CD4-positive, CD25-positive, alpha-beta regulatory T cell (primary cell): ENCODE results near the gene MUL1. TPM values are rescaled to one million over a fixed set of nuclear protein-coding genes. Genes with fewer than 3 reads are reported as not detected.
A peak's percentile ranks its signal among the peaks of the same experiment; 100 is the strongest.

Source experiments
- ATAC-seq, 2 donors: fragments of 150-1000 bp; cut with Tn5 transposase; one replicate each; pipeline ENCODE4 v1.10.0; 2021; ENCODE audit warnings: low read depth in 2 of 2, moderate number of reproducible peaks in 2 of 2, moderate library complexity in 1 of 2
- DNase-seq, 3 donors: peaks; one replicate each; pipeline versions ENCODE4 v3.0.0 to v3.0.0-alpha.2; 2012 to 2022; ENCODE audit warnings: mixed read lengths in 1 of 3
- H3K27ac ChIP-seq: one replicate; pipeline ENCODE4 v1.7.0; 2013; ENCODE audit warnings: mild to moderate bottlenecking, low read length; ENCODE audit not compliant: insufficient read depth, poor library complexity, severe bottlenecking
- H3K27me3 ChIP-seq: one replicate; pipeline ENCODE4 v1.7.0; 2013; ENCODE audit warnings: low read length; ENCODE audit not compliant: control insufficient read depth, insufficient read depth
- H3K36me3 ChIP-seq: one replicate; pipeline ENCODE4 v1.7.0; 2013; ENCODE audit warnings: mild to moderate bottlenecking, low read length, moderate library complexity; ENCODE audit not compliant: control insufficient read depth, insufficient read depth
- H3K4me1 ChIP-seq: 2 replicates; pipeline ENCODE4 v1.7.0; 2013; ENCODE audit warnings: mild to moderate bottlenecking, low read length; ENCODE audit not compliant: insufficient read depth, control insufficient read depth, poor library complexity, severe bottlenecking
- H3K4me3 ChIP-seq: one replicate; pipeline ENCODE4 v1.7.0; 2013; ENCODE audit warnings: low read depth, mild to moderate bottlenecking, low read length, moderate library complexity
- H3K9me3 ChIP-seq, 2 experiments: 1 replicate in 1 of 2; 2 replicates in 1 of 2; pipeline ENCODE4 v1.7.0; 2013; ENCODE audit warnings: low read length in 2 of 2, mild to moderate bottlenecking in 1 of 2, moderate library complexity in 1 of 2; ENCODE audit not compliant: control insufficient read depth in 2 of 2
- H3K27ac Mint-ChIP-seq, 3 donors: one replicate each; pipeline ENCODE4 v1.8.0; 2020 to 2022; ENCODE audit warnings: mild to moderate bottlenecking in 3 of 3, mixed read lengths in 3 of 3, moderate library complexity in 2 of 3
- H3K27me3 Mint-ChIP-seq: one replicate; pipeline ENCODE4 v1.8.0; 2022; ENCODE audit warnings: mild to moderate bottlenecking, mixed read lengths
- H3K36me3 Mint-ChIP-seq: one replicate; pipeline ENCODE4 v1.8.0; 2020; ENCODE audit warnings: mixed read lengths
- H3K4me1 Mint-ChIP-seq, 4 donors: one replicate each; pipeline ENCODE4 v1.8.0; 2020 to 2022; ENCODE audit warnings: mixed read lengths in 4 of 4, mild to moderate bottlenecking in 1 of 4
- H3K4me3 Mint-ChIP-seq, 4 donors: one replicate each; pipeline ENCODE4 v1.8.0; 2020 to 2022; ENCODE audit warnings: mild to moderate bottlenecking in 4 of 4, mixed read lengths in 4 of 4, moderate library complexity in 3 of 4
- H3K9me3 Mint-ChIP-seq, 7 donors: one replicate each; pipeline ENCODE4 v1.8.0; 2020 to 2022; ENCODE audit warnings: mixed read lengths in 7 of 7, mild to moderate bottlenecking in 3 of 7, moderate library complexity in 2 of 7
- polyA plus RNA-seq, 4 donors: library from polyadenylated mRNA; unstranded; fragments of 300-500 nt; fragmentation: Illumina TruSeq; gene quantifications; one replicate each; pipeline ENCODE4 v1.2.3, GENCODE V29; 2021
- total RNA-seq: library from RNA; stranded (reverse); gene quantifications from one replicate; pipeline ENCODE4 v1.2.3, GENCODE V29; 2022

Gene MUL1
- 20.4 TPM for total RNA-seq
- 10 to 100 TPM; 30.9 to 47.0 (median 35.3) TPM for polyA plus RNA-seq

- peaks cover 6 to 36% (median 21%) of the 10 kb centered on the region in 4 donors for H3K4me1 Mint-ChIP-seq
- peak within 1 kb of the TSS; percentile 96 for H3K27ac ChIP-seq
- H3K27me3 Mint-ChIP-seq = peaks cover 12% of the 10 kb centered on the region
- H3K27me3 ChIP-seq = peaks cover 5% of the 10 kb centered on the region
- DNase-seq (peak; percentile 89 to 96 (median 90)), ATAC-seq (peak; percentile 91 to 92)
- no peaks in the 10 kb centered on the region for H3K9me3 ChIP-seq
- peak within 1 kb of the TSS; percentile 82 to 92 (median 87) for H3K27ac Mint-ChIP-seq
- H3K4me3 Mint-ChIP-seq = peak within 1 kb of the TSS; percentile 86 to 97 (median 91)
- H3K36me3 Mint-ChIP-seq = peaks cover 4% of the 10 kb centered on the region
- H3K4me3 ChIP-seq = peak within 1 kb of the TSS; percentile 89
- peaks cover 15% of the 10 kb centered on the region for H3K36me3 ChIP-seq
- no peaks in the 10 kb centered on the region for H3K9me3 Mint-ChIP-seq
- peaks cover 23% of the 10 kb centered on the region for H3K4me1 ChIP-seq
Measured at GRCh38 chr1:20507564-20508410, at the start of gene MUL1. MUL1 (minus strand) TSS chr1:20508151; CDS start chr1:20508024, 127 bp downstream.

- no peak for ATAC-seq
- peaks cover 2% of the 10 kb centered on the region for H3K27me3 ChIP-seq
Measured at GRCh38 chr1:20555758-20556120, 47.8 kb upstream of the MUL1 start.

GRCh38 chr1:20555025-20555757, 47.2 kb upstream of the MUL1 start:
- peaks cover 0 to 2% (median 0%) of the 10 kb centered on the region in 4 donors for H3K4me1 Mint-ChIP-seq
- H3K27me3 ChIP-seq = peaks cover 2% of the 10 kb centered on the region

More at GRCh38 chr1:20555758-20556120, 47.8 kb upstream of the MUL1 start:
- H3K27me3 Mint-ChIP-seq = peaks cover 35% of the 10 kb centered on the region
- no peaks in the 10 kb centered on the region for H3K9me3 ChIP-seq
- H3K36me3 Mint-ChIP-seq = no peaks in the 10 kb centered on the region
- peaks cover 0 to 2% (median 0%) of the 10 kb centered on the region in 4 donors for H3K4me1 Mint-ChIP-seq
- H3K36me3 ChIP-seq = no peaks in the 10 kb centered on the region
- H3K4me3 Mint-ChIP-seq = no peak overlapping the region
- no peak overlapping the region for H3K4me3 ChIP-seq
- no peak overlapping the region for H3K27ac ChIP-seq
- no peak overlapping the region for H3K27ac Mint-ChIP-seq
- H3K9me3 Mint-ChIP-seq = no peaks in the 10 kb centered on the region
- no peaks in the 10 kb centered on the region for H3K4me1 ChIP-seq
- no peak for DNase-seq

GRCh38 chr1:20552728-20553445, 44.9 kb upstream of the MUL1 start:
- Mint-ChIP-seq H3K27me3 (peaks cover 46% of the 10 kb centered on the region), H3K4me3 (no peak overlapping the region), H3K4me1 (peaks cover 0 to 2% (median 0%) of the 10 kb centered on the region in 4 donors), H3K36me3 (no peaks in the 10 kb centered on the region), H3K27ac (no peak overlapping the region), H3K9me3 (no peaks in the 10 kb centered on the region)
- peaks cover 6% of the 10 kb centered on the region for H3K27me3 ChIP-seq
- ATAC-seq (no peak), DNase-seq (peak in 1 of 3 donors; percentile 2)
- no peaks in the 10 kb centered on the region for H3K4me1 ChIP-seq
- no peaks in the 10 kb centered on the region for H3K9me3 ChIP-seq
- no peaks in the 10 kb centered on the region for H3K36me3 ChIP-seq
- H3K27ac ChIP-seq = no peak overlapping the region
- no peak overlapping the region for H3K4me3 ChIP-seq

More at GRCh38 chr1:20555025-20555757, 47.2 kb upstream of the MUL1 start:
- H3K36me3 Mint-ChIP-seq = no peaks in the 10 kb centered on the region
- Histone ChIP-seq H3K9me3 (no peaks in the 10 kb centered on the region), H3K4me3 (no peak overlapping the region), H3K36me3 (no peaks in the 10 kb centered on the region), H3K27ac (no peak overlapping the region), H3K4me1 (no peaks in the 10 kb centered on the region)
- DNase-seq (no peak), ATAC-seq (no peak)
- no peak overlapping the region for H3K27ac Mint-ChIP-seq
- peaks cover 38% of the 10 kb centered on the region for H3K27me3 Mint-ChIP-seq
- no peak overlapping the region for H3K4me3 Mint-ChIP-seq
- no peaks in the 10 kb centered on the region for H3K9me3 Mint-ChIP-seq

- Histone ChIP-seq H3K27me3 (peaks cover 6% of the 10 kb centered on the region), H3K36me3 (no peaks in the 10 kb centered on the region), H3K4me3 (no peak within 1 kb of the TSS), H3K4me1 (no peaks in the 10 kb centered on the region), H3K9me3 (no peaks in the 10 kb centered on the region), H3K27ac (no peak within 1 kb of the TSS)
- no peaks in the 10 kb centered on the region for H3K36me3 Mint-ChIP-seq
- H3K27me3 Mint-ChIP-seq = peaks cover 47% of the 10 kb centered on the region
- ATAC-seq = no peak
- no peak within 1 kb of the TSS for H3K27ac Mint-ChIP-seq
- peaks cover 0 to 2% (median 0%) of the 10 kb centered on the region in 4 donors for H3K4me1 Mint-ChIP-seq
- no peaks in the 10 kb centered on the region for H3K9me3 Mint-ChIP-seq
- peak in 1 of 3 donors; percentile 4 for DNase-seq
- H3K4me3 Mint-ChIP-seq = no peak within 1 kb of the TSS
Measured at GRCh38 chr1:20551945-20552727, 44.2 kb upstream of the MUL1 start, which contains the start of gene FAM43B. FAM43B (plus strand) TSS chr1:20552573; CDS start chr1:20552974, 401 bp downstream.

GRCh38 chr1:20551161-20551560, 43.2 kb upstream of the MUL1 start:
- DNase-seq (no peak), ATAC-seq (no peak)
- Histone ChIP-seq H3K9me3 (no peaks in the 10 kb centered on the region), H3K4me3 (no peak overlapping the region), H3K36me3 (no peaks in the 10 kb centered on the region), H3K4me1 (no peaks in the 10 kb centered on the region), H3K27ac (no peak overlapping the region), H3K27me3 (peaks cover 6% of the 10 kb centered on the region)
- H3K27me3 Mint-ChIP-seq = peaks cover 54% of the 10 kb centered on the region
- peaks cover 0 to 2% (median 0%) of the 10 kb centered on the region in 4 donors for H3K4me1 Mint-ChIP-seq
- H3K4me3 Mint-ChIP-seq = no peak overlapping the region
- no peaks in the 10 kb centered on the region for H3K9me3 Mint-ChIP-seq
- no peak overlapping the region for H3K27ac Mint-ChIP-seq
- H3K36me3 Mint-ChIP-seq = no peaks in the 10 kb centered on the region

- Histone ChIP-seq H3K4me3 (no peak overlapping the region), H3K36me3 (no peaks in the 10 kb centered on the region), H3K27me3 (peaks cover 6% of the 10 kb centered on the region), H3K4me1 (no peaks in the 10 kb centered on the region), H3K9me3 (no peaks in the 10 kb centered on the region), H3K27ac (no peak overlapping the region)
- ATAC-seq = no peak
- Mint-ChIP-seq H3K9me3 (peaks cover 0 to 2% (median 0%) of the 10 kb centered on the region in 7 donors), H3K4me1 (peaks cover 0 to 2% (median 0%) of the 10 kb centered on the region in 4 donors), H3K27me3 (peaks cover 47% of the 10 kb centered on the region), H3K36me3 (no peaks in the 10 kb centered on the region), H3K27ac (no peak overlapping the region), H3K4me3 (no peak overlapping the region)
- DNase-seq = no peak
Measured at GRCh38 chr1:20546637-20547036, 38.7 kb upstream of the MUL1 start.
